ENCODE results near the gene UGCG.
"Not testable (repeated sequence)": the region's sequence is repeated elsewhere in the genome, so short reads cannot be mapped to it uniquely, and the experiment has no call there.

UGCG gene

DNA sequence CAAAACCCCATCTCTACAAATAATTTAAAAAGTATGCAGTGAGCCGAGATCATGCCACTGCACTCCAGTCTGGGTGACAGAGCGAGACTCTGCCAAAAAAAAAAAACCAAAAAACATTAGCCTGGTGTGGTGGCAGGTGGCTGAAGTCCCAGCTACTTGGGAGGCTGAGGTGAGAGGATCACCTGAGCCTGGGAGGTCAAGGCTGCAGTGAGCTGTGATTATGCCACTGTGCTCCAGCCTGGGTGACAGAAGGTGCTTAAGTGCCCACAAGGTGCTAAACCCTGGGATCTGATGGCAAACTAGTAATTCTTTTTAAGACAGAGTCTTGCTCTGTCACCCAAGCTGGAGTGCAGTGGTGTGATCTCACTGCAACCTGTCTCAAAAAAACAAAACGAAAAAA is 5.7 kb upstream of the UGCG start:
- DNase-seq (ENCODE audit: low spot score), result not testable (repeated sequence)

GRCh38 chr9:111891910-111892499 is 4.6 kb upstream of the UGCG start:
- DNase-seq (ENCODE audit: low spot score), result peak; percentile 21

DNA sequence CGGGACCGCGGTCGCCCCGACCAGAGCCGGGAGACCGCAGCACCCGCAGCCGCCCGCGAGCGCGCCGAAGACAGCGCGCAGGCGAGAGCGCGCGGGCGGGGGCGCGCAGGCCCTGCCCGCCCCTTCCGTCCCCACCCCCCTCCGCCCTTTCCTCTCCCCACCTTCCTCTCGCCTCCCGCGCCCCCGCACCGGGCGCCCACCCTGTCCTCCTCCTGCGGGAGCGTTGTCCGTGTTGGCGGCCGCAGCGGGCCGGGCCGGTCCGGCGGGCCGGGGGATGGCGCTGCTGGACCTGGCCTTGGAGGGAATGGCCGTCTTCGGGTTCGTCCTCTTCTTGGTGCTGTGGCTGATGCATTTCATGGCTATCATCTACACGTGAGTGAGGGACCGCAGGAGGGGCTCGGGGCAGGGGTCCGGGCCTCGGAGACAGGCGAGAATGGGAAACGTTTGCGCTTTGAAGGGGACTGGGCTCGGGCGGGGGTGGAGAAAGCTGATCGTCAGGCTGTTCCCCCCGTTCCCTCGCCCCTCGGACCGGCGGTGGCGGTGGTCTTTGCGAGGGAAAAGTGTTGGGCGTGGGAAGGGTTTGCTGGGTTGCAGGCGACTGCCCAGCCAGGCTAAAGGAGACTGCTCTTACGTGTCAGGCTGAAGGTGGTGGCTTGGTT is 457 bp downstream of the UGCG start:
- DNase-seq (ENCODE audit: low spot score), result peak; percentile 36

DNA sequence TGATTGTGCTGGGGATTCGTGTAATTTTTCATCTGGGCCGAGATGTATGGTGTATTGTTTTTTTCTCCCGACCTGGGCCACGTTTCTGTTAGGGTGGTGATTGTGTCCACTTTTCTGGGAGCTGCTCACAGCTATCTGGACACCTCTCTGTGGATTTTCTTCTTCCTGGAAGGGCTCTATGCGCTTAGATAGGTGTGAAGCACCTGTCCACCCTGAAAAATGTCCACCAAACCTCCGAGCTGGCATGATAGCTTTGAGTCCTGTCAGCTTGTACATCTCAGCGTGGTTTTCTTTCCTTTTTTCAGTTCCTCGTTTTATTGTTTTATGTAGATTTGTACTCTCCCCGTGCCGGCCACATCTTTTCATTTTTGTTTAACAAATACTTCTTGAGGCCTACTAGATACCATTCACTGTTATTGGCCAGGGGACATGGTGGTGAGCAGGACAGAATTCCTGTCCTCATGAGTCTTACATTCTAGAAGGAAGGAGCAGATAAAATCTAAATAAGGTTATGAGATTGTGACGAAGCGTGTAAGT is 1.1 kb downstream of the UGCG start:
- DNase-seq (ENCODE audit: low spot score), result no peak

DNA sequence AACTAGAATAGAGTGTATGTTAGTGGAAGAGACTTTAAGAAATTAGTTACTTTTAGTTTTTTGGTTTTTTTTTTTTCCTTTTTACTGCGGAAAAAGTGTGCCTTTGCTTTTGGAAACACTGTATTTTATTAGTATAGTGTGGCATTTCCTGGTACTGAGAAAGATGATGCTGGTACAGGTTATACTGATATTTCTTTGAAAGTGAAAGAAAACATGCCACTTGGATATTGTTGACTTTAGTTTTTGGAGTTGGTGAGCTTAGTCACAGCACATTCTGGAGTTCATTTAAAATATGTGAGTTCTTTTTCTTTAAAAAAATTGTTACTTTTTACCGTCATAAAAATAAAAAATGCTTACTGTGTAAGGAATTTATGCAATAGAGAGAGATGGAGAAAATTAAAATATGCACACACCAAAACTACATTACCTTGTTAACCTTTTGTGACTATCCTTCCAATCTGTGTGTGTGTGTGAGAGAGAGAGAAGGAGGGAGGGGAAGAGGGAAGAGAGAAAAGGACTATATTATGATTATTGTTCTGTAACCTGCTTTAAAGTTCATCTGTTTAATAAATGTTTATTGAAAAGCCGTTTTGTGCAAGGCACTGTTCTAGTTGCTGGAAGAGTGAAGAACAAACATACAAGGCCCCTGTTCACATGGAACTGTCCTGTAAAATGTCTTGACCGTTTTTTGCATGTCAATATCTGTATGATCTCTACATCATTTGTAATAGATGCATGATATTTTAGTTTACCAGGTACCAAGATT is 1.9 kb downstream of the UGCG start:
- DNase-seq (ENCODE audit: low spot score), result no peak

- no peak for DNase-seq (ENCODE audit: low spot score)
Observed at GRCh38 chr9:111900151-111900857, 3.7 kb downstream of the UGCG start.

GRCh38 chr9:111900858-111901612 is 4.4 kb downstream of the UGCG start:
- no peak for DNase-seq (ENCODE audit: low spot score)

GRCh38 chr9:111902391-111903139 is 6.0 kb downstream of the UGCG start:
- no peak for DNase-seq (ENCODE audit: low spot score)

DNA sequence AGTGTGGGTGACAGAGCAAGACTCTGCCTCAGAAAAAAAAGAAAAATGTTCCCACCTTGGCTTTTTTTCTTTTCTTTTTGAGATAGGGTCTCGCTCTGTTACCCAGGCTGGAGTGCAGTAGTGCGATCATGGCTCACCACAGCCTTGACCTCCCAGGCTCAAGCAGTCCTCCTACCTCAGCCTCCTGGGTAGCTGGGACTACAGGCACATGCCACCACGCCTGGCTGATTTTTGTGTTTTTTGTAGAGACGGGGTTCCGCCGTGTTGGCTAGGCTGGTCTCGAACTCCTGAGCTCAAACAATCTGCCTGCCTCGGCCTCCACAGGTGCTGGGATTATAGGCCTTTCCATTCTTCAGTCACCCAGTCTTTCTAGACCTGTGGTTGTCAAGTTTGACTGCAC is 6.9 kb downstream of the UGCG start:
- DNase-seq (ENCODE audit: low spot score), result not testable (repeated sequence)

DNA sequence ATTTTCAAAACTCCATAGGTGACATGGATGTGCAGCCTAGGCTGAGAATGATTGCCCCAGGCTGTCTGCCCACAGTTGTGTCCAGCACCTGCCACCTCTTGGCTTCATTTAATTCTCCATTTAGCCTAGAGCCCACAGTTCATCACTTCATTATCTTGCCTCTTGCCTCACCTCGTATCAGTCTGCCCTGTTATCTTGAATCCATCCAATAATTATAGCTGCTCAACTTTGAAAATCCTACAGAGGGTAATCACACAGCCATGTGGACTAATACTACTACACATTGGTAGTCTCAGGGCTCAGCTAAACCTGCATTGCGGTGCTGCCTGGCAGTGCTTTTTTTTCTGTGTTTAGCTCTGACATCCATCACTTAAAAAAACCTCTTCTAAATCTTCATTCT is 7.4 kb downstream of the UGCG start:
- DNase-seq (ENCODE audit: low spot score), result no peak

DNA sequence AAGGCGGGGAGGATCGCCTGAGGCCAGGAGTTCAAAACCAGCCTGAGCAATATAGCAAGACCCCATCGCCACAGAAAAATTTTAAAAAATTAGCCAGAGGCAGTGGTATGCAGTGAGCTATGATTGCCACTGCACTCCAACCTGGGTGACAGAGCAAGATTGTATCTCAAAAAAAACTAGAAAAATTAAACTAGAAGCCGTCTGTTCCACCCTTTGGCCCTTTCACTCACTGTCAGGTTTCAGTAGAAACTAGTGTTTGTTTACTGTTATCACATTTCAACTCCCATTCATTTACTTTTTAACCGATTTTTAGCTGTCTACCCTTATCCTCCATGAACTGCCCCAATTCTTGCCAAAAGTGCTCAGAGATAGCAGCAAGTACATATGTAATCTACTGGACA is 8.3 kb downstream of the UGCG start:
- DNase-seq (ENCODE audit: low spot score), result no peak

GRCh38 chr9:111907147-111907546 is 10.5 kb downstream of the UGCG start:
- DNase-seq (ENCODE audit: low spot score), result no peak

DNA sequence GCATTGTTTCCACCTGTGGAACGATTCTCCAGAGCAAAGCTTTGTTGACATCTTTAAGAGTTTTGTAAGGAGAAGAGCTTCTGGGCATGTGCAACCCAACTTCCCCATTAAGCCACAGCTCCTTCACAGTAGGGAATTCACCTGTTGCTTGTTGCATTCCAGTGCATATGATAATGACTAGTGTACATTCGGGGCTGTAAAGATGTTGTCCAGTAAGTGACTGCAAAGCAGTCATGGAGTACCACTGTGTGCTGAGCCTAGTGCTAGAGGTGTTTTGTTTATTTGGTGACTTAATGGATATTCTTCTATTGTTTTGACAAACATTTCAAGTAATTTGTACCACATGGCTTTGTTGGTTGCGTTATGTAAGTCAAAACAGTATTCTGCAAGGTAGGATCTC is 12.8 kb downstream of the UGCG start:
- no peak for DNase-seq (ENCODE audit: low spot score)

DNA sequence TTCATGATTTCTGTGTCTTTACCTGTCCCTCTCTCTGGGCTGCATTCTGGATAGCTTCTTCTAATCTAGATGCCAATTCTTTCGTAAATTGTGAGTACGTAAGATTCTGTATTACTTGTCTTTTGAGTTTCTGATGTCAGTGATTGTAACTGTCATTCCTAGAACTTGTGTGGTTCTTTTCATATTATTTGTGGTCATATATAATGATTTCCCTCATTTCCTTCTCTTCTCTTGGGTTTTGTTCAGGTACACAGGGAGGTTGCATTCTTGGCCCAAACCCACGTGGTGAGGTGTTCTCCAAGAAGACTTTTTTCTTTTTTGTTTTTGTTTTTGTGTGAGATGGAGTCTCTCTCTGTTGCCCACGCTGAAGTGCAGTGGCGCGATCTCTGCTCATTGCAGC is 13.8 kb downstream of the UGCG start:
- no peak for DNase-seq (ENCODE audit: low spot score)

- no peak for DNase-seq (ENCODE audit: low spot score)
Observed at GRCh38 chr9:111913159-111913558, 16.5 kb downstream of the UGCG start.

- no peak for DNase-seq (ENCODE audit: low spot score)
Observed at GRCh38 chr9:111914749-111915424, 18.3 kb downstream of the UGCG start.

- DNase-seq (ENCODE audit: low spot score), result no peak
Observed at GRCh38 chr9:111915425-111915758, 18.8 kb downstream of the UGCG start.

- DNase-seq (ENCODE audit: low spot score), result no peak
Observed at GRCh38 chr9:111916234-111916645, 19.6 kb downstream of the UGCG start.

DNA sequence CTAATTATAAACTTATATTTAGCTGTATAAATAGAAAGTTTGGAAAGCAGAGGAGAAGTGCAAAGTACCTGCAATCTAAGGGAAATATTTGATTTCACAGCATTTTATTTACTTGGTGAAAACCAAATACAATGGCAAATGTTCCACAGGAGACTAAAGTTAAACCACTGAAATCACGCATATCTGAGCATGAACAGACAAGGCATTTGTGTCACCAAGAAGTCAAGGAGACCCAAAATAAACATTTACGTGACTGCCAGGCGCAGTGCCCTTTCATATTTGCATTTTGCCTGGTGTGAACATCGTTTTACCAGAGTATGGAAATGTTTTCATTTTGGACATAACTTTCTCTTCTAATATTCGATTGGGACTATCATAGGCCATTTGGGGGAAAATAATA is 20.6 kb downstream of the UGCG start:
- no peak for DNase-seq (ENCODE audit: low spot score)

GRCh38 chr9:111917980-111918379 is 21.4 kb downstream of the UGCG start:
- no peak for DNase-seq (ENCODE audit: low spot score)

DNA sequence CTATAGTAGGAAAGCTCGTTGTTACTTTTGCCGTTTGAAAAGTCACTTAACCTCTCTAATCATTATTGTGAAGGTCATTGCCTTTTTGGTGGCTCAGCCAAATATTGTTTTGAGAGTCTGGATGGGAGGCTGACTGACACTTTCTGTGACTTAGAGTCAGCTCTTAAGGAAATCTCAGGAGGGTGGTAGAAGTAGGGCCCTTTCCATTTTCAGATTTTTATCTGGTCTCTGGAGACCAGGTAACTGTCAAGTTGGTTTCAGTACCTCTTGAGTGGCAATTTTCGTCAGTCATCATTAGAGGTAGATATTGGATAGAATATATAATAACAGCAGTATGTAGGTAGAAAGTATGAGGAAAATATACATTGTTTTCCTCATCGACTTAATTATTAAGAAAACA is 23.3 kb downstream of the UGCG start:
- no peak for DNase-seq (ENCODE audit: low spot score)
